ENCODE results near the gene IGSF21.

DNA sequence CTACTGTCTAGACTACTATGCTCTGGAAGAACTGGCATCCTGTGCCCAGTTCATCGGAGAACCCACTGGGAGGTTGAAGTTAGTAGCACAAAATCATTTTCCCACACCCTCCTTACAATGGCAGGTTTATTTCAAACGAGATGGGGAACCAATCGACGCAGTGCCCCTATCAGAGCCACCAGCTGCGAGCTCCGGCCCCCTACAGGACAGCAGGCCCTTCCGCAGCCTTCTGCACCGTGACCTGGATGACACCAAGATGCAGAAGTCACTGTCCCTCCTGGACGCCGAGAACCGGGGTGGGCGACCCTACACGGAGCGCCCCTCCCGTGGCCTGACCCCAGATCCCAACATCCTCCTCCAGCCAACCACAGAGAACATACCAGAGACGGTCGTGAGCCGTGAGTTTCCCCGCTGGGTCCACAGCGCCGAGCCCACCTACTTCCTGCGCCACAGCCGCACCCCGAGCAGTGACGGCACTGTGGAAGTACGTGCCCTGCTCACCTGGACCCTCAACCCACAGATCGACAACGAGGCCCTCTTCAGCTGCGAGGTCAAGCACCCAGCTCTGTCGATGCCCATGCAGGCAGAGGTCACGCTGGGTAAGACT is 257.6 kb downstream of the IGSF21 start:
- TF ChIP-seq, protein P1, sequence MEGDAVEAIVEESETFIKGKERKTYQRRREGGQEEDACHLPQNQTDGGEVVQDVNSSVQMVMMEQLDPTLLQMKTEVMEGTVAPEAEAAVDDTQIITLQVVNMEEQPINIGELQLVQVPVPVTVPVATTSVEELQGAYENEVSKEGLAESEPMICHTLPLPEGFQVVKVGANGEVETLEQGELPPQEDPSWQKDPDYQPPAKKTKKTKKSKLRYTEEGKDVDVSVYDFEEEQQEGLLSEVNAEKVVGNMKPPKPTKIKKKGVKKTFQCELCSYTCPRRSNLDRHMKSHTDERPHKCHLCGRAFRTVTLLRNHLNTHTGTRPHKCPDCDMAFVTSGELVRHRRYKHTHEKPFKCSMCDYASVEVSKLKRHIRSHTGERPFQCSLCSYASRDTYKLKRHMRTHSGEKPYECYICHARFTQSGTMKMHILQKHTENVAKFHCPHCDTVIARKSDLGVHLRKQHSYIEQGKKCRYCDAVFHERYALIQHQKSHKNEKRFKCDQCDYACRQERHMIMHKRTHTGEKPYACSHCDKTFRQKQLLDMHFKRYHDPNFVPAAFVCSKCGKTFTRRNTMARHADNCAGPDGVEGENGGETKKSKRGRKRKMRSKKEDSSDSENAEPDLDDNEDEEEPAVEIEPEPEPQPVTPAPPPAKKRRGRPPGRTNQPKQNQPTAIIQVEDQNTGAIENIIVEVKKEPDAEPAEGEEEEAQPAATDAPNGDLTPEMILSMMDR (IDR thresholded peaks at IDR 0.05) = no peak
- TF ChIP-seq TCF7 (CRISPR knock-in tag; IDR thresholded peaks at IDR 0.05; ENCODE audit: low read depth) = no peak

Data from WTC11 (cell line).